ENCODE results near the gene FEM1A.

The FEM1A gene

GRCh38 chr19:4847190-4847973, 55.8 kb downstream of the FEM1A start:
- Mint-ChIP-seq H3K4me3 (no peak overlapping the region), H3K9me3 (no peaks in the 10 kb centered on the region), H3K4me1 (no peaks in the 10 kb centered on the region), H3K27ac (no peak overlapping the region), H3K36me3 (peaks cover 66% of the 10 kb centered on the region)
- ATAC-seq: no peak
- DNase-seq (ENCODE audit: low spot score in 2 of 2): no peak

- ATAC-seq: no peak
- H3K9me3 Mint-ChIP-seq: no peaks in the 10 kb centered on the region
- DNase-seq (ENCODE audit: low spot score in 2 of 2): no peak
- H3K4me1 Mint-ChIP-seq: no peaks in the 10 kb centered on the region
- H3K27ac Mint-ChIP-seq: peak overlapping the region; percentile 29
- peaks cover 55% of the 10 kb centered on the region for H3K36me3 Mint-ChIP-seq
- no peak overlapping the region for H3K4me3 Mint-ChIP-seq
Observed at GRCh38 chr19:4849019-4849418, 57.5 kb downstream of the FEM1A start.
